ENCODE measurements around the gene BRSK1.

GRCh38 chr19:55266404-55266803, 17.4 kb upstream of the BRSK1 start:
- TF ChIP-seq EZH2 (IDR thresholded peaks at IDR 0.05; ENCODE audit: low read length, missing control alignments) (no peak), CTCF (conservative IDR thresholded peaks at IDR 0.05 in 1 of 2, IDR thresholded peaks at IDR 0.05 in 1 of 2; ENCODE audit: low read depth in 1 of 2, low read length in 2 of 2) (no peak)

Data from fibroblast of lung (primary cell).